Duodenal mucosa (tissue), 2 donors: ENCODE results near the gene CCDC85C.

ENCODE experiments used
- H3K27ac ChIP-seq: one replicate; pipeline ENCODE4 v1.7.0; 2013; ENCODE audit warnings: low read depth, low read length
- H3K27me3 ChIP-seq, 2 donors: one replicate each; pipeline ENCODE4 v1.7.0; 2013; ENCODE audit warnings: low read length in 2 of 2, control low read depth in 1 of 2; ENCODE audit not compliant: insufficient read depth in 2 of 2, control insufficient read depth in 1 of 2
- H3K36me3 ChIP-seq, 2 donors: one replicate each; pipeline ENCODE4 v1.7.0; 2013; ENCODE audit warnings: low read length in 2 of 2, control low read depth in 1 of 2; ENCODE audit not compliant: insufficient read depth in 2 of 2, control insufficient read depth in 1 of 2
- H3K4me1 ChIP-seq, 2 donors: one replicate each; pipeline ENCODE4 v1.7.0; 2013; ENCODE audit warnings: low read length in 2 of 2, control low read depth in 1 of 2; ENCODE audit not compliant: insufficient read depth in 2 of 2, control insufficient read depth in 1 of 2
- H3K4me3 ChIP-seq, 2 donors: one replicate each; pipeline ENCODE4 v1.7.0; 2013; ENCODE audit warnings: low read length in 2 of 2, low read depth in 1 of 2
- H3K9ac ChIP-seq, 2 donors: one replicate each; pipeline ENCODE4 v1.7.0; 2013; ENCODE audit warnings: low read length in 2 of 2, low read depth in 1 of 2
- H3K9me3 ChIP-seq, 2 donors: one replicate each; pipeline ENCODE4 v1.7.0; 2013; ENCODE audit warnings: low read length in 2 of 2, control low read depth in 1 of 2; ENCODE audit not compliant: control insufficient read depth in 1 of 2

Gene CCDC85C

GRCh38 chr14:99522934-99523703, 80.9 kb downstream of the CCDC85C start:
- Histone ChIP-seq H3K9ac (no peak overlapping the region), H3K4me1 (peaks cover 3 to 17% of the 10 kb centered on the region in 2 donors), H3K27me3 (no peaks in the 10 kb centered on the region), H3K9me3 (no peaks in the 10 kb centered on the region), H3K27ac (no peak overlapping the region), H3K36me3 (peaks cover 3 to 4% of the 10 kb centered on the region in 2 donors), H3K4me3 (no peak overlapping the region)

- Histone ChIP-seq H3K27ac (no peak overlapping the region), H3K27me3 (no peaks in the 10 kb centered on the region), H3K9me3 (no peaks in the 10 kb centered on the region), H3K36me3 (peaks cover 3 to 4% of the 10 kb centered on the region in 2 donors), H3K4me3 (no peak overlapping the region), H3K9ac (no peak overlapping the region), H3K4me1 (peaks cover 3 to 17% of the 10 kb centered on the region in 2 donors)
Measured at GRCh38 chr14:99522457-99522891, 81.5 kb downstream of the CCDC85C start.

- H3K27me3 ChIP-seq: no peaks in the 10 kb centered on the region
- H3K27ac ChIP-seq: no peak overlapping the region
- H3K36me3 ChIP-seq: peaks cover 2 to 4% of the 10 kb centered on the region in 2 donors
- peaks cover 3 to 17% of the 10 kb centered on the region in 2 donors for H3K4me1 ChIP-seq
- no peaks in the 10 kb centered on the region for H3K9me3 ChIP-seq
- no peak overlapping the region for H3K9ac ChIP-seq
- no peak overlapping the region for H3K4me3 ChIP-seq
Measured at GRCh38 chr14:99522025-99522401, 82.0 kb downstream of the CCDC85C start.

GRCh38 chr14:99521176-99522024, 82.6 kb downstream of the CCDC85C start:
- Histone ChIP-seq H3K27ac (no peak overlapping the region), H3K4me3 (no peak overlapping the region), H3K4me1 (peaks cover 3 to 17% of the 10 kb centered on the region in 2 donors), H3K9me3 (no peaks in the 10 kb centered on the region), H3K36me3 (peaks cover 0 to 2% of the 10 kb centered on the region in 2 donors), H3K9ac (no peak overlapping the region), H3K27me3 (no peaks in the 10 kb centered on the region)

GRCh38 chr14:99520571-99521081, 83.4 kb downstream of the CCDC85C start:
- Histone ChIP-seq H3K27ac (no peak overlapping the region), H3K36me3 (peaks cover 0 to 4% of the 10 kb centered on the region in 2 donors), H3K4me1 (peaks cover 3 to 17% of the 10 kb centered on the region in 2 donors), H3K9ac (no peak overlapping the region), H3K27me3 (no peaks in the 10 kb centered on the region), H3K9me3 (no peaks in the 10 kb centered on the region), H3K4me3 (no peak overlapping the region)

GRCh38 chr14:99519931-99520421, 84.0 kb downstream of the CCDC85C start:
- H3K4me3 ChIP-seq: no peak overlapping the region
- no peaks in the 10 kb centered on the region for H3K27me3 ChIP-seq
- H3K27ac ChIP-seq: no peak overlapping the region
- H3K36me3 ChIP-seq: peaks cover 1 to 4% of the 10 kb centered on the region in 2 donors
- no peaks in the 10 kb centered on the region for H3K9me3 ChIP-seq
- H3K4me1 ChIP-seq: peaks cover 3 to 15% of the 10 kb centered on the region in 2 donors
- H3K9ac ChIP-seq: no peak overlapping the region

- Histone ChIP-seq H3K27me3 (no peaks in the 10 kb centered on the region), H3K9me3 (no peaks in the 10 kb centered on the region), H3K4me3 (no peak overlapping the region), H3K27ac (no peak overlapping the region), H3K9ac (no peak overlapping the region), H3K4me1 (peaks cover 2 to 10% of the 10 kb centered on the region in 2 donors), H3K36me3 (peaks cover 7 to 9% of the 10 kb centered on the region in 2 donors)
Measured at GRCh38 chr14:99519347-99519881, 84.6 kb downstream of the CCDC85C start.

- Histone ChIP-seq H3K36me3 (peaks cover 7 to 16% of the 10 kb centered on the region in 2 donors), H3K9ac (no peak overlapping the region), H3K27me3 (no peaks in the 10 kb centered on the region), H3K9me3 (no peaks in the 10 kb centered on the region), H3K27ac (no peak overlapping the region), H3K4me3 (no peak overlapping the region), H3K4me1 (peaks cover 0 to 5% of the 10 kb centered on the region in 2 donors)
Measured at GRCh38 chr14:99518441-99519346, 85.3 kb downstream of the CCDC85C start.

- H3K27me3 ChIP-seq: no peaks in the 10 kb centered on the region
- peaks cover 12 to 25% of the 10 kb centered on the region in 2 donors for H3K36me3 ChIP-seq
- H3K9me3 ChIP-seq: no peaks in the 10 kb centered on the region
- no peak overlapping the region for H3K9ac ChIP-seq
- no peak overlapping the region for H3K27ac ChIP-seq
- no peaks in the 10 kb centered on the region for H3K4me1 ChIP-seq
- no peak overlapping the region for H3K4me3 ChIP-seq
Measured at GRCh38 chr14:99517643-99518381, 86.2 kb downstream of the CCDC85C start.
